GM19351 (cell line): ENCODE measurements around the gene STXBP5L.
A peak's percentile ranks its signal among the peaks of the same experiment; 100 is the strongest.
"Not testable (repeated sequence)": the region's sequence is repeated elsewhere in the genome, so short reads cannot be mapped to it uniquely, and the experiment has no call there.

Source experiments
- ATAC-seq: cut with Tn5 transposase; IDR thresholded peaks from one replicate; pipeline ENCODE4 v1.9.1; 2021; ENCODE audit warnings: mild to moderate bottlenecking, moderate library complexity; ENCODE audit not compliant: unreplicated experiment

STXBP5L gene

DNA sequence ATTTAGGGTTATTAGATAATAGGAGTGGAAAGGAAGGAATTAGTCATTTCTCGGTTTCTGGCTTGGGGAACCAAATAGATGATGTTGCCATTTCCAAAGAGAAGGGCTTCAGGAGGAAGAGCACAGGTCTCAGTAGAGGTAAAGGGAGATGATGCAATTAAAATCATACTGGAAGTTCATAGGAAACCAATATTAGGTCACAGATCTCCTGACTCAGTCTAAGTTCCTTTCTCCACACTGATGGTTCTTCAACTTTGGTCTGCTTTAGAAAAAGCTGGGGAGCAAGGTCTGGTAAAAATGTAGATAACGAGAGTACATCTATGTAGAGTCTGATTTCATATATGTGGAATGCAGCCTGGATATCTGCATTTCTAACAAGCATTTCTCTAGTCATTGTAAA, 506.9 kb downstream of the STXBP5L start:
- no peak for ATAC-seq

DNA sequence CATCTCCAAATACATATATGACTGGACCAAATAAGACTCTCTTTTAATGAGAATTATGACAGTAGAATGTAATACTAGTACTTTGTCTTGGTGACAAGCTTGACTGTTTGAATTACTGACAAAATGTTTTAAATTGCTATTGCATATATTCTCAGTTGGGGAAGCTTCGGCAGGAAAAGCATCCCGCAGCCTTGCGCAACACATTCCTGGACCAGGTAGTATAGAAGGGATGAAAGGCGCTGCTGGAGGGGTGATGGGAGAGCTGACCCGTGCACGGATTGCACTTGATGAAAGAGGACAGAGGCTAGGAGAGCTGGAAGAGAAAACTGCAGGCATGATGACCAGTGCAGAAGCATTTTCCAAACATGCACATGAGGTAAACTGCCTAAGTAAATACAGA, 510.2 kb downstream of the STXBP5L start:
- no peak for ATAC-seq

DNA sequence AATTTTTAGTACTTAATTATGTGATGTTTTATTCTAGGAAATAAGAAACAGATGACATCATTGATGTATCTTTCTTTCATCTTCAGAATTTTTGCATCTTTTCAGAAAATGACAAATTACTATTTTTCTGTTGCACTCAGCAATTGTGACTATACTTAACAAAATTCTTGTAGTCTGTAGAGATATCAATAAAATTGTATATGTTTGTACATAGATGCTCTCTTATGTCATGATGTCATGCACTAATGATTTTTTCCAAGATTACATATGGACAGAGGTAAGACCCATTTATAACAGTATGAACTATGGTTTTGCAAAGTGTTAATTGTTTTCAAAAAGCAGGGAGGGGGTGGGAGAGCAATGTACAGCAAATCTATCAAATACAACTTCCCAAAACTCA, 516.5 kb downstream of the STXBP5L start:
- no peak for ATAC-seq

DNA sequence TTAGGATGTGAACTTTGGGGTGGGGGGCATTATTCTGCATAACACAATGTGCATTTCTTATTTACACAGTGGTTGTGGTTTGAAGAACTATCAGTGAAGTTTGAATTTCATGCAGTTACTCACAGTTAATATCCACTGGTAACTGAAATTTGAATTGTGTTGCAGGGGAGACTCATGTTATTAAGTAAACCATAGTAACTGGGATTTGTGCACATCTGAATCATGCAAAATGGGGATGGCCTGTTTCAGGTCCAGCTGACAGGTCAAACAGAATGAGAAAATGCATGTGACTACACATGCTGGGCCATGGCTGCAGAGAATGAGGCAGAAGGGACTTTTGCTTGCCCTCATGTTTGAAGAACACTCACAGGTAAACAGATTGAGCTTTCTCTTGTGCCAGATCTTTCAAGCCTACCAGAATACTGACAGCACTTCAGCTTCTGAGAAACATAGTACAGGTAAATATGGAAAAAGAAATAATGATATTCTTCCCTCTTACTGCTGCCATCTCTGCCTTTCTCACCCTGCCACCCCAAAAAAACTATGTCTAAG, 522.7 kb downstream of the STXBP5L start:
- ATAC-seq = no peak

DNA sequence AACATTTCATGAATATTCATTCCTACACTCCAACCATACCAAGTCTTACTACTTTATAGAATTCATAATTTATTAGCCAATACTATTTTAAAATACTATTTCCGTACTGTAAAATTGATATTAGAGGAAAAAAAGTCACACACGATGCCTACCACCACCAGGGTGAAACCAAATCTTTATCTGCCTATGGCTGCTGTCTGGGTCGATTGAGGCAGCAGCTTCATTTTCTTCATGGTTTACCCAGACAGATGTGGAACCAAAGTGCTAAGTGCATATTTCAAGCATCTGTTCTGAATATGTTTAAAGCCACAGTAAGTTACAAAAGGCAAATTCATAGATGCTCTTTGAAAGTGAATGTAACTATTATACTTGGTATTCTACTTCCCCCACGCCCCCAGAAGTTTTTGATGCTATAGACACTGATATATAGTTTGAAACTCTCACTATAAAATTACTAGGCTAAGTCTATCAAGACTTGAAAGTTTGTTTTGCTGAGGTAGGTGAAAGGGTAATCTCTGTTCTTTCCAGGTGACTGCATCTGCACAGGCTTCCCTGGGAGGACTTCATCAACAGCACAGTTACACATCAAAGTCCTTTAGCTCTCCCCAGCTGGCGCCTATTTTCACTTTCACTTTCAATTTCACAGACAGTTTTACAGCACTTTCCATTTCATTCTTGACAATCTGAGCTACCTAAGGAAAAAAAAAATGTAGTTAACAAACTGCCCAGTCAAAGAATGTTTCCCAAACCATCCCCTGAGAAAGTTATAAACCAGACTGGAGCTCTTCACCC, 523.9 kb downstream of the STXBP5L start:
- peak; percentile 97 for ATAC-seq

DNA sequence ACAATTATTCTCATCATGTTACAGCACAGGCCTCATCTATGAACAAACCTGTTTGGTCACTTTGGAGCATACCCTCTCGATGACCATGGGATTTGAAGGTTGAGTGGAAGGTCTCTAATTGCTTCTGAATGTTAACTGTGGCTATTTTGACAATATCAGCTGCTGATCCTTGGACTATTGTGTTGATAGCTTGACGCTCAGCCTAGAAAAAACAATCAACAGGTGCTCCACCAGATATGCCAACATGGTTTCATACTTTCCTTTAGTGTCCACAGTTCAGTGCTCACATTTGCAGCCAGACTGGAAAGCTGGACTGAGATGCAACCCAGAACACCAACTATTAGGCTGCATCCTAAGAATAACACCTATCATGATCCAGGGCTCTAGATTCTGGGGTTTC, 528.1 kb downstream of the STXBP5L start:
- ATAC-seq = no peak

DNA sequence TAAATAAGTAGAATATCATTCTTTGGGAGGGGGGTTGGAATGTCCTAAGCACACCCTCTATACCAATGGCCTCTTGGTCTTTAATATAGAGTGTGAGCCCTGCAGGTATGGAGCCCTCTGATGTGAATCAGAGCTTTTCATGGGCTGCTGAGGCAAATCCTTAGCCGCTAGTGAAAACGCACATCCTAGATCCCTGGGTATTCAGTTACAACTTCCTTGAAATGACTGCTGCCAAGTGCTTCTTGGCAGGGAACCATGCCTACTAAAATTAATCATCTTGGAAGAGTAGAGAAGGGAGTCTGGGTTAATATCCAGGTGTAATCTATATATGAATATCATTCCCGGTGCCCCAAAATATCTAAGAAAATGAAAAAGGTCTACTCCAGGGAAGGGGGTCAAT, 528.6 kb downstream of the STXBP5L start:
- ATAC-seq = no peak

DNA sequence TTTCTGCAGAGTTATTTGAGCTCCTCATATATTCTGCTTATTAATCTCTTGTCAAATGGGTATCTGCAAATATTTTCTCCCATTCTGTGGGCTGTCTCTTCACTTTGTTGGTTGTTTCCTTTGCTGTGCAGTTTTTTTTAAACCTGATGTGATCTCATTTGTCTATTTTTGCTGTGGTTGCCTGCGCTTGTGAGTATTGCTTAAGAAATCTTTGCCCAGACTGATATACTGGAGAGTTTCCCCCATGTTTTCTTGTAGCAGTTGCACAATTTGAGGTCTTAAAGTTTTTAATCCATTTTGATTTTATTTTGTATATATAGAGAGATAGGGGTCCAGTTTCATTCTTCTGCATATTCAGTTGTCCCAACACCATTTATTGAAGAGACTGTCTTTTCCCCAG, 535.5 kb downstream of the STXBP5L start:
- no peak for ATAC-seq

DNA sequence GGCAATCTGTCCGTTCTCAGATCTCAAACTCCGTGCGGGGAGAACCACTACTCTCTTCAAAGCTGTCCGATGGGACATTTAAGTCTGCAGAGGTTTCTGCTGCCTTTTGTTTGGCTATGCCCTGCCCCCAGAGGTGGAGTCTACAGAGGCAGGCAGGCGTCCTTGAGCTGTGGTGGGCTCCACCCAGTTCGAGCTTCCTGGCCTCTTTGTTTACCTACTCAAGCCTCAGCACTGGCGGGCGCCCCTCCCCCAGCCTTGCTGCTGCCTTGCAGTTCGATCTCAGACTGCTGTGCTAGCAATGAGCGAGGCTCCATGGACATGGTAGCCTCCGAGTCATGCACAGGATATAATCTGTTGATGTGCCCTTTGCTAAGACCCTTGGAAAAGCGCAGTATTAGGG, 543.7 kb downstream of the STXBP5L start:
- not testable (repeated sequence) for ATAC-seq

DNA sequence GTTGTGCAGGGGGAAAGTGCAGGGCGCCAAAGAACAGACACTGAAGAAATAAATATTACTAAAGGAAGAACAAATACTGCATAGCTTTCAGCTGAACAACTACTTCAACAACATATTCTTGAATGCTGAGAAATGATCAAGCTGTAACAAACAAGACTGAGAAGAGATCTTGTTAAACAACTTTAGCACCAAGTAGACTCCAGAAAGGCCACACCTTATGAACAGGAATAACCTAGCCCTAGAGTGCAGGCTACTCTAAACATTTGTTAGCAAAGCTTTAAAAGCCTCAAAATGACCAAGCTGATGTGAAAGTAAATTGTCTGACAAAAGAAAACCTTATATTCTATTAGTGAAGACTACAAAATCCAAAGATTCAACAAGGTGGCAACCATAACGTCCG, 554.6 kb downstream of the STXBP5L start:
- no peak for ATAC-seq

DNA sequence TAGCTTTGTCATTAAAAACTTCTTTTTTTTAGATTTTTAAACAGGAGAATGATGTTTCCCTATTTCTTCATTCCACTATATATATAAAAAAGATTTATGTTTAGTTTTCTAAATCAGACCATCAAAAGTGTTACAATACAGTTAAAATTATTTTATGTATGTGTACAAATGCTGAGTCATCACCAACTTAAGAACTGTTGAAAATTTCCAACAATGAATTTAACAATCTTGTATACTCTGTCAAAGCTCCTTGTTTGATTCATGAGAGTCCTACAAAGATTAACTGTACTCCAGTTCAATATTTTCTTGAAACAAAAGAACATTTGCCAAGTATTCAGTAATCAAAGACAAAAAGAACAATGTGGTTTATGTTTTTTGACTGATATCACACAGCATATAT, 555.7 kb downstream of the STXBP5L start:
- no peak for ATAC-seq

DNA sequence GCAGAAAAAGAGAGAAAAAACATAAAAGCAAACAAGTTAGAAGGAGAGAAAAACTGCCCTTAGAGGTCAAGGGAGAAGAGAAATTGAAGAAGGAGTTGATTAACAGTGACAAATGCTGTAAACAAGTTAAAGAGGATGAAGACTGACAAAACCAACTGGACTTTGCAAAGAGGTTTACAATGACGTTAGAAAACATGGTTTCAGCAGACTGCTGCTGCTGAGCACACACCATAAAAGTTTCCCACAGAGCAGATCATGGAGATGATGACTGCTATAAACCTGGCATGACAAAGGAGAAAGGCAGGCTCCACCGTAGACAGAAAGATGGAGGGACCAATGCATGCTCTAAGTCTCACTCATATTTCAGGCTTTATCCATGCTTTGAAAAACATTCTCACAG, 559.1 kb downstream of the STXBP5L start:
- no peak for ATAC-seq

DNA sequence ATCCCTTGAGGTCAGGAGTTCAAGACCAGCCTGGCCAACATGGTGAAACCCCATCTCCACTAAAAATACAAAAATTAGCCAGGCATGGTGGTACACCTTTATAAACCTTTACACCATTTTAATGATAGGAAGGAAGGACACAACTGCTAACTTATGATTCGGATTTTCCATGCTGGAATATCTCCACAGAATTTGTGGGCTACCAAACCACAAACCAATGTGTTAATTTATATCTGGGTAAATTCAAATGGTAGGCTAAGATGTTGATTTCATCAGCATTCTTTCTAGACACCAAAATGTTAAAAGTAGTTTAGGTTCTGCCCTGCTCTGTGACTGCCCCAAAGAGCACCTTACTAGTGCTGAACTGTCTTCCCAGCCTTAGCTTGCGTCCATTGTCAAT, 565.0 kb downstream of the STXBP5L start:
- no peak for ATAC-seq
